Nephron (organoid): ENCODE measurements around the gene DEPP1.

Experiments used
- H3K27ac Mint-ChIP-seq, 3 experiments: 2 replicates each; pipeline ENCODE4 v1.8.0; 2020; ENCODE audit warnings: mixed read lengths in 3 of 3, mild to moderate bottlenecking in 2 of 3, moderate library complexity in 1 of 3
- H3K27me3 Mint-ChIP-seq: 2 replicates; pipeline ENCODE4 v1.8.0; 2021; ENCODE audit warnings: low read depth, mild to moderate bottlenecking, moderate library complexity, mixed read lengths
- H3K36me3 Mint-ChIP-seq: 2 replicates; pipeline ENCODE4 v1.8.0; 2020; ENCODE audit warnings: low read depth, mixed read lengths
- H3K4me1 Mint-ChIP-seq: 2 replicates; pipeline ENCODE4 v1.8.0; 2020; ENCODE audit warnings: mixed read lengths
- H3K4me3 Mint-ChIP-seq, 3 experiments: 2 replicates each; pipeline ENCODE4 v1.8.0; 2020; ENCODE audit warnings: mild to moderate bottlenecking in 3 of 3, mixed read lengths in 3 of 3, moderate library complexity in 2 of 3
- H3K9me3 Mint-ChIP-seq: 2 replicates; pipeline ENCODE4 v1.8.0; 2020; ENCODE audit warnings: mixed read lengths
- TF ChIP-seq, protein P1 (sequence below), 3 experiments: fragments of 200-600 bp; sonication (generic); IDR thresholded peaks; one replicate each; pipeline ENCODE4 v1.5.0; 2021; ENCODE audit warnings: antibody characterized with exemption in 3 of 3; ENCODE audit not compliant: unreplicated experiment in 3 of 3

DEPP1 gene

DNA sequence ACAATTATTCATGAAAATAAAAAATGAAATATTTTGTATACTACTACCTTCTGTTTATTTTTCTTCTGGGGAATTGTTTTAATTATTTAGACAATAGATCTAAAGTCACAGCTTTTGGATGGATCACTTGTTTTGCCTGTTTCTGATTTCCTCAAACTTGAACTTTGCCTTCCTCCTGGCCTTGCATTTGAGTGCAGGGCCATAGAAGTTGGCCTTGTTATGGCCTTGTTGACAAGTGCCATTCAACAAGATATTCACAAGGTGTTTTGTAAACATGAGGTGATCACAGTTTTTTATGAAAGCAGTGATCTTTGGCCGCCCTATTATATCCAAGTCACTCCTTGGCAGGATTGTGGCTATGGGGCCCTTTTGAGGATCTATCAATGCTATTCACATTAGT, 26.7 kb upstream of the DEPP1 start:
- no peaks in the 10 kb centered on the region for H3K27me3 Mint-ChIP-seq
- no peak overlapping the region for H3K27ac Mint-ChIP-seq
- peaks cover 23% of the 10 kb centered on the region for H3K4me1 Mint-ChIP-seq
- TF ChIP-seq, protein P1, sequence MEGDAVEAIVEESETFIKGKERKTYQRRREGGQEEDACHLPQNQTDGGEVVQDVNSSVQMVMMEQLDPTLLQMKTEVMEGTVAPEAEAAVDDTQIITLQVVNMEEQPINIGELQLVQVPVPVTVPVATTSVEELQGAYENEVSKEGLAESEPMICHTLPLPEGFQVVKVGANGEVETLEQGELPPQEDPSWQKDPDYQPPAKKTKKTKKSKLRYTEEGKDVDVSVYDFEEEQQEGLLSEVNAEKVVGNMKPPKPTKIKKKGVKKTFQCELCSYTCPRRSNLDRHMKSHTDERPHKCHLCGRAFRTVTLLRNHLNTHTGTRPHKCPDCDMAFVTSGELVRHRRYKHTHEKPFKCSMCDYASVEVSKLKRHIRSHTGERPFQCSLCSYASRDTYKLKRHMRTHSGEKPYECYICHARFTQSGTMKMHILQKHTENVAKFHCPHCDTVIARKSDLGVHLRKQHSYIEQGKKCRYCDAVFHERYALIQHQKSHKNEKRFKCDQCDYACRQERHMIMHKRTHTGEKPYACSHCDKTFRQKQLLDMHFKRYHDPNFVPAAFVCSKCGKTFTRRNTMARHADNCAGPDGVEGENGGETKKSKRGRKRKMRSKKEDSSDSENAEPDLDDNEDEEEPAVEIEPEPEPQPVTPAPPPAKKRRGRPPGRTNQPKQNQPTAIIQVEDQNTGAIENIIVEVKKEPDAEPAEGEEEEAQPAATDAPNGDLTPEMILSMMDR (IDR thresholded peaks at IDR 0.05; ENCODE audit: unreplicated experiment in 3 of 3) = no peak
- H3K9me3 Mint-ChIP-seq = peaks cover 14% of the 10 kb centered on the region
- no peak overlapping the region for H3K4me3 Mint-ChIP-seq
- peaks cover 52% of the 10 kb centered on the region for H3K36me3 Mint-ChIP-seq

DNA sequence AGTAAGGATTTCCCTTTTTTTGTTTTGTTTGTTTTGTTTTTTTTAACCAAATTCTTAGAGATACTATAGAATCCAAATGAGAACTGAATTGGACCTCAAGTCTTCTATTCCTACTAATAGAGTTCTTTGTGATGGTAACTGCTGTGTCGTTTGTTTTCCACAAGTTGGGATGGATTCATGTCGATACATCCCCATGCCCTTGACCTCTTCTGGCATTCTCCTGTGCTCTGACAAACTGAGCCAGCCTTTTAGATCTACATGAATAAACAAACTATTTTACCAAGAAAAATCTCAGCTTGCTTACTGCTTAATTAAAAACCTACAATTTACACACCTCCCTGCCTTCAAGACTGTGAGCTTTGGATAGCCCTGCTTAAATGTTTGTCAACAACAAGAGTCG, 26.1 kb upstream of the DEPP1 start:
- no peak overlapping the region for H3K27ac Mint-ChIP-seq
- H3K4me3 Mint-ChIP-seq = peak overlapping the region in 1 of 3 experiments; percentile 34
- peaks cover 14% of the 10 kb centered on the region for H3K9me3 Mint-ChIP-seq
- no peaks in the 10 kb centered on the region for H3K27me3 Mint-ChIP-seq
- H3K4me1 Mint-ChIP-seq = peaks cover 29% of the 10 kb centered on the region
- peaks cover 52% of the 10 kb centered on the region for H3K36me3 Mint-ChIP-seq
- TF ChIP-seq, protein P1 (IDR thresholded peaks at IDR 0.05; ENCODE audit: unreplicated experiment in 3 of 3) = no peak

DNA sequence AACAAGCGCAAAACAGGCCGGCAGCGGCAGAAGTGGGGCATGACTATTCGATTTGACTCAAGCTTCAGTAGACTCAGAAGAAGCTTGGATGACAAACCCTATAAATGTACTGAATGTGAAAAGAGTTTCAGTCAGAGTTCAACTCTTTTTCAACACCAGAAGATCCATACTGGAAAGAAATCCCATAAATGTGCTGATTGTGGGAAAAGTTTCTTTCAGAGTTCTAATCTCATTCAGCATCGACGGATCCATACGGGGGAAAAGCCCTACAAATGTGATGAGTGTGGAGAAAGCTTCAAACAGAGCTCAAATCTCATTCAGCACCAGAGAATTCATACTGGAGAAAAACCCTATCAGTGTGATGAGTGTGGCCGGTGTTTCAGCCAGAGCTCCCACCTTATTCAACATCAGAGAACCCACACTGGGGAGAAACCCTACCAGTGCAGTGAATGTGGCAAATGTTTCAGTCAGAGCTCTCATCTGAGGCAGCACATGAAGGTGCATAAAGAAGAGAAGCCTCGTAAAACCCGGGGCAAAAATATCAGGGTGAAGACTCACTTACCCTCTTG, 24.9 kb upstream of the DEPP1 start:
- H3K4me3 Mint-ChIP-seq = peak overlapping the region in 2 of 3 experiments; percentile 75 to 97
- H3K27me3 Mint-ChIP-seq = no peaks in the 10 kb centered on the region
- H3K4me1 Mint-ChIP-seq = peaks cover 39% of the 10 kb centered on the region
- H3K36me3 Mint-ChIP-seq = peaks cover 52% of the 10 kb centered on the region
- no peak overlapping the region for H3K27ac Mint-ChIP-seq
- TF ChIP-seq, protein P1 (IDR thresholded peaks at IDR 0.05; ENCODE audit: unreplicated experiment in 3 of 3) = no peak
- peaks cover 14% of the 10 kb centered on the region for H3K9me3 Mint-ChIP-seq

DNA sequence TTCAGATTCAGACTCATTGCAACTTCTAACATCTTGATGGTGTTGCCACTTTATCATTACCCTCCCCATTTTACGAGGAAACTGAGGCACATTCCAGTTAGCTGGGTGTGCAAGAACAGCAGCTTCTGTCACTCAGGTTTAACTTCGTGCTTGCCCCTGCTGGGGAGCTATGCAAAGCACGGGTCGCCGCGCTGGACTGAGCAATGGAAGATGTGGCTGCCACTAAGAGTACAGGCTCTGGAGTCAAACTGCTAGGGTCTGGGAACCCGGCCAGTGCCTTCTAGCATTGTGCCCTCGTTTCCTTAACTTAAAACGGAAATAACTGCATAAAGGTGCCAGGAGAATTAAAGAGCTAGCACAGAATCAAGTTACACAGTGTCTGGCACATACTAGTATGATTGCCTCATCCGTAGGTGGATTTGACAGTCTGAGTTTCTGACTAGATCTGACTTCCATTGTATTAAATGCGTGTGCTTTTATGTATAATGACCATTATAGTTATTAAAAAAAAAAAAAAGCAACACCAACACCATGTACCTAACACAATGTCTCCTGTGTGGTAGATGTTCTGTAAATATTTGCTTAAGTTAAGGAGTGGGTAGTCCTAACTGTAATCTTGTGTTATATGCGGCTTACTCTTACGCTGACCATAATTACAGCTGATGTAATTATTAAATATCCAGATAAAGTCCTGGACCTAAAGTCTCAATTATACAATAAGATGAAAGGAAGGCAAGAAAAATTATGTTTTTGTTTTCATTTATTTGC, 23.0 kb upstream of the DEPP1 start:
- Mint-ChIP-seq H3K4me1 (peaks cover 45% of the 10 kb centered on the region), H3K4me3 (peak overlapping the region; percentile 89 to 97 (median 95)), H3K9me3 (peaks cover 14% of the 10 kb centered on the region), H3K36me3 (peaks cover 51% of the 10 kb centered on the region), H3K27ac (peak overlapping the region; percentile 99 to 100 (median 99)), H3K27me3 (no peaks in the 10 kb centered on the region)
- TF ChIP-seq, protein P1 (IDR thresholded peaks at IDR 0.05; ENCODE audit: unreplicated experiment in 3 of 3) = peak in 2 of 3 experiments; percentile 14 to 25

DNA sequence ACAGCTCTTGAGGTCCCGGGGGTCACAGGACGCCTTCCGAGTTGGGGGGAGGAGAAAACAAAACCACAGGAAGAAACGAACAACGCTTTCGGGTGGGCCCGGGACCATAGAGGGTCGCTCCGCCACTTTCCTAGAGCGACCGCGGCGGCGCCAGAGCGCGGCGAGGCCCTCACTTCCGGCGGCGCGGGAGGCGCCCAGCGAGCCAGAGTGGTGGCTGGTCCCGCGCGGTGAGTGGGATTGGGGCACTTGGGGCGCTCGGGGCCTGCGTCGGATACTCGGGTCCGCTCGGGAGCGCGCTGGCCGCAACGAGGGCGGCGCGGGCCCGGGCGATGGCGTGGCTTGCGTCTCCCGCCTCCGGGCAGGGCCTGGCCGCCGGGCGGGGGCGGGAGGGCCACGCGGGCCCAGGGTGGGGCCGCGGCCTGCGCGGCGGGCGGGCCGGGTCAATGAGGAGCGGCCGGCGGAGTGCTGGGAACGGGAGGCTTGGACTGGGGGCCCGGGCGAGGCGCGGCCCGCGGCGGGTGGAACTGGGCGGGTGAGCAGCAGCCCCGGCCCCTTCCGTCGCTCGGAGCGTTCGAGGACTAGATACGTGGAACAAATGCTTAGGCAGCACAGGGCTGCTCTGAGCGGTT, 22.3 kb upstream of the DEPP1 start, which contains the start of gene ZNF22:
Gene ZNF22, plus strand, starts transcription at position 172 of the 629 bp plus-strand sequence. CDS start 2,446 bp downstream, outside the sequence.
- peak within 1 kb of the TSS; percentile 99 to 100 (median 99) for H3K27ac Mint-ChIP-seq
- TF ChIP-seq, protein P1 (IDR thresholded peaks at IDR 0.05; ENCODE audit: unreplicated experiment in 3 of 3) = no peak
- no peaks in the 10 kb centered on the region for H3K27me3 Mint-ChIP-seq
- H3K4me3 Mint-ChIP-seq = peak within 1 kb of the TSS; percentile 90 to 97 (median 95)
- H3K36me3 Mint-ChIP-seq = peaks cover 44% of the 10 kb centered on the region
- peaks cover 14% of the 10 kb centered on the region for H3K9me3 Mint-ChIP-seq
- H3K4me1 Mint-ChIP-seq = peaks cover 52% of the 10 kb centered on the region
